GM12865 (cell line): ENCODE measurements around the gene NPC1L1.

Source experiments
- DNase-seq: peaks from one replicate; pipeline ENCODE4 v3.0.0; 2010; ENCODE audit warnings: low read depth
- H3K4me3 ChIP-seq: 2 replicates; pipeline ENCODE4 v1.5.1; 2011; ENCODE audit warnings: mild to moderate bottlenecking, low read depth, low read length, control low read depth
- CTCF ChIP-seq: IDR thresholded peaks from 2 replicates; pipeline ENCODE4 v1.5.1; 2011; ENCODE audit warnings: low read length, control low read depth, low read depth, inconsistent platforms; ENCODE audit not compliant: insufficient read depth; ENCODE audit errors: missing control alignments

The NPC1L1 gene

GRCh38 chr7:44539669-44540506, 1.2 kb downstream of the NPC1L1 start:
- TF ChIP-seq CTCF, result no peak
- no peak overlapping the region for H3K4me3 ChIP-seq
- DNase-seq, result no peak

GRCh38 chr7:44538798-44539668, 2.1 kb downstream of the NPC1L1 start:
- no peak for DNase-seq
- no peak for TF ChIP-seq CTCF

GRCh38 chr7:44538093-44538797, 2.9 kb downstream of the NPC1L1 start:
- TF ChIP-seq CTCF, result no peak

More at GRCh38 chr7:44538798-44539668, 2.1 kb downstream of the NPC1L1 start:
- H3K4me3 ChIP-seq, result no peak overlapping the region

GRCh38 chr7:44537442-44537841, 3.7 kb downstream of the NPC1L1 start:
- TF ChIP-seq CTCF, result no peak
- H3K4me3 ChIP-seq, result no peak overlapping the region
- no peak for DNase-seq

More at GRCh38 chr7:44538093-44538797, 2.9 kb downstream of the NPC1L1 start:
- no peak overlapping the region for H3K4me3 ChIP-seq
- DNase-seq, result no peak

GRCh38 chr7:44536090-44536489, 5.0 kb downstream of the NPC1L1 start:
- no peak overlapping the region for H3K4me3 ChIP-seq
- TF ChIP-seq CTCF, result no peak
- no peak for DNase-seq

- TF ChIP-seq CTCF, result no peak
- DNase-seq, result no peak
- no peak overlapping the region for H3K4me3 ChIP-seq
Observed at GRCh38 chr7:44535348-44536064, 5.6 kb downstream of the NPC1L1 start.
